ENCODE data around the gene SCAF8. TPM values are rescaled to one million over a fixed set of nuclear protein-coding genes. Genes with fewer than 3 reads are reported as not detected.
A peak's percentile ranks its signal among the peaks of the same experiment; 100 is the strongest.

SCAF8 gene
- total and polyA plus RNA-seq, 9 of the 15 experiments (the other 6 are each of a cell fraction or from before 2014, with no cell fraction given): 10.5 to 46.6 (median 23.2) TPM

DNA sequence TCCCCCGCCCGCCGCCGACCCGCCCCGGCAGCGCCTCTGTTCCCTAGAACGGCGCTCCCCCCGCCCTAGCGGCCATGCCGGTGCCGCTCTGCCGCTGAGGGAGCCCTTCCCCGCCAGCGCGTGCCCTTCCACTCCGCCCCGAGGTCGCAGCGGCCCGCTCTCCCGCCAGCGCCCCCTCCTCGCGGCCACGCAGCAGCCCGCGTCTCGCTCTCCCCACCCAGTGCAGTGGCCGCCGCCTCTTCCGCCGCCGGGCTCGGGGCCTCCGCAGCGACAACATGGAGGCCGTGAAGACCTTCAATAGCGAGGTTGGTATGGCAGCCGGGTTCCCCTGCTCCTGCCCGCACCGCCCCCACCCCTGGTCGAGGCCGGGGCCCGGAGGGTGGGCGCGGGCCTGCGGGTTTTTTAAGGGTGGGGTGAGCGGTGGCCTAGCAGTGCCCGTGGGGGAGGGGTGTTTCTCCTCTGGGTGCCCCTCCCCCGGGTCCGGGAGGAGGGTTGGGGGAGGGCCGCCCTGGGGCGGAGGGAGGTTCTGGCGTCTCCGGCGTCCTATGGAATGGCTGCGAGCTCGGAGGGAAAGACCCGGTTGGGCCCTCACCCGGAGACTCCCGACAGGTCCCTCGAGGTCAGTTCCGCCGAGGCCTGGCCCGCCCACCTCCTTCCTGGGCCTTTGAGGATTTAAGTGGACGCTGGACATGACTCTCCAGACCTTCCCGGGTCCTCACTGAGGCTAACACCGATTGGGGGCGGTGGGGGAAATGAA is 588 bp downstream of the SCAF8 start (continued):
- TF ChIP-seq ID3 (CRISPR knock-in tag; IDR thresholded peaks at IDR 0.05) (no peak), ID3 (tag; IDR thresholded peaks at IDR 0.05) (peak; percentile 52; the same call in 1 of the 2 replicates), HLTF (IDR thresholded peaks at IDR 0.05) (no peak; the same call in 1 of the 2 replicates), GATA2 (CRISPR knock-in tag; IDR thresholded peaks at IDR 0.05) (no peak), KLF1 (tag; IDR thresholded peaks at IDR 0.05) (no peak), ZBED1 (IDR thresholded peaks at IDR 0.05) (no peak), HDGF (IDR thresholded peaks at IDR 0.05) (no peak), MEIS2 (IDR thresholded peaks at IDR 0.05; ENCODE audit: partially characterized antibody) (no peak), SPI1 (IDR thresholded peaks at IDR 0.05; ENCODE audit: borderline replicate concordance, low read depth, low read length) (no peak), PKNOX1 (IDR thresholded peaks at IDR 0.05) (peak; percentile 95), FOXJ2 (tag; IDR thresholded peaks at IDR 0.05) (peak; percentile 66; the same call in 1 of the 2 replicates), TRIM24 (IDR thresholded peaks at IDR 0.05) (peak; percentile 39 to 40; a peak in 1 of 4 replicates)
- TF ChIP-seq, protein P1, sequence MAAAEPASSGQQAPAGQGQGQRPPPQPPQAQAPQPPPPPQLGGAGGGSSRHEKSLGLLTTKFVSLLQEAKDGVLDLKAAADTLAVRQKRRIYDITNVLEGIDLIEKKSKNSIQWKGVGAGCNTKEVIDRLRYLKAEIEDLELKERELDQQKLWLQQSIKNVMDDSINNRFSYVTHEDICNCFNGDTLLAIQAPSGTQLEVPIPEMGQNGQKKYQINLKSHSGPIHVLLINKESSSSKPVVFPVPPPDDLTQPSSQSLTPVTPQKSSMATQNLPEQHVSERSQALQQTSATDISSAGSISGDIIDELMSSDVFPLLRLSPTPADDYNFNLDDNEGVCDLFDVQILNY (CRISPR knock-in tag; IDR thresholded peaks at IDR 0.05): no peak
- TF ChIP-seq, protein P2, sequence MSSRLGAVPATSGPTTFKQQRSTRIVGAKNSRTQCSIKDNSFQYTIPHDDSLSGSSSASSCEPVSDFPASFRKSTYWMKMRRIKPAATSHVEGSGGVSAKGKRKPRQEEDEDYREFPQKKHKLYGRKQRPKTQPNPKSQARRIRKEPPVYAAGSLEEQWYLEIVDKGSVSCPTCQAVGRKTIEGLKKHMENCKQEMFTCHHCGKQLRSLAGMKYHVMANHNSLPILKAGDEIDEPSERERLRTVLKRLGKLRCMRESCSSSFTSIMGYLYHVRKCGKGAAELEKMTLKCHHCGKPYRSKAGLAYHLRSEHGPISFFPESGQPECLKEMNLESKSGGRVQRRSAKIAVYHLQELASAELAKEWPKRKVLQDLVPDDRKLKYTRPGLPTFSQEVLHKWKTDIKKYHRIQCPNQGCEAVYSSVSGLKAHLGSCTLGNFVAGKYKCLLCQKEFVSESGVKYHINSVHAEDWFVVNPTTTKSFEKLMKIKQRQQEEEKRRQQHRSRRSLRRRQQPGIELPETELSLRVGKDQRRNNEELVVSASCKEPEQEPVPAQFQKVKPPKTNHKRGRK (tag; IDR thresholded peaks at IDR 0.05): no peak
- TF ChIP-seq, protein P3, sequence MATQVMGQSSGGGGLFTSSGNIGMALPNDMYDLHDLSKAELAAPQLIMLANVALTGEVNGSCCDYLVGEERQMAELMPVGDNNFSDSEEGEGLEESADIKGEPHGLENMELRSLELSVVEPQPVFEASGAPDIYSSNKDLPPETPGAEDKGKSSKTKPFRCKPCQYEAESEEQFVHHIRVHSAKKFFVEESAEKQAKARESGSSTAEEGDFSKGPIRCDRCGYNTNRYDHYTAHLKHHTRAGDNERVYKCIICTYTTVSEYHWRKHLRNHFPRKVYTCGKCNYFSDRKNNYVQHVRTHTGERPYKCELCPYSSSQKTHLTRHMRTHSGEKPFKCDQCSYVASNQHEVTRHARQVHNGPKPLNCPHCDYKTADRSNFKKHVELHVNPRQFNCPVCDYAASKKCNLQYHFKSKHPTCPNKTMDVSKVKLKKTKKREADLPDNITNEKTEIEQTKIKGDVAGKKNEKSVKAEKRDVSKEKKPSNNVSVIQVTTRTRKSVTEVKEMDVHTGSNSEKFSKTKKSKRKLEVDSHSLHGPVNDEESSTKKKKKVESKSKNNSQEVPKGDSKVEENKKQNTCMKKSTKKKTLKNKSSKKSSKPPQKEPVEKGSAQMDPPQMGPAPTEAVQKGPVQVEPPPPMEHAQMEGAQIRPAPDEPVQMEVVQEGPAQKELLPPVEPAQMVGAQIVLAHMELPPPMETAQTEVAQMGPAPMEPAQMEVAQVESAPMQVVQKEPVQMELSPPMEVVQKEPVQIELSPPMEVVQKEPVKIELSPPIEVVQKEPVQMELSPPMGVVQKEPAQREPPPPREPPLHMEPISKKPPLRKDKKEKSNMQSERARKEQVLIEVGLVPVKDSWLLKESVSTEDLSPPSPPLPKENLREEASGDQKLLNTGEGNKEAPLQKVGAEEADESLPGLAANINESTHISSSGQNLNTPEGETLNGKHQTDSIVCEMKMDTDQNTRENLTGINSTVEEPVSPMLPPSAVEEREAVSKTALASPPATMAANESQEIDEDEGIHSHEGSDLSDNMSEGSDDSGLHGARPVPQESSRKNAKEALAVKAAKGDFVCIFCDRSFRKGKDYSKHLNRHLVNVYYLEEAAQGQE (IDR thresholded peaks at IDR 0.05; ENCODE audit: borderline replicate concordance): no peak
- TF ChIP-seq, protein P3 (CRISPR knock-in tag; IDR thresholded peaks at IDR 0.05; ENCODE audit: low read depth): no peak

Measured in K562 (cell line).